GM12892 (cell line): ENCODE measurements around the gene AP1AR.

Source experiments
- POLR2A ChIP-seq: IDR thresholded peaks from 2 replicates; pipeline ENCODE4 v1.6.1; 2011; ENCODE audit warnings: low read depth, low read length, control low read depth
- POLR2AphosphoS5 ChIP-seq: IDR thresholded peaks from 2 replicates; pipeline ENCODE4 v1.6.1; 2011; ENCODE audit warnings: low read depth, low read length, control low read depth
- TAF1 ChIP-seq: IDR thresholded peaks from 2 replicates; pipeline ENCODE4 v1.6.1; 2011; ENCODE audit warnings: low read depth, mild to moderate bottlenecking, control low read depth, low read length, borderline replicate concordance

DNA sequence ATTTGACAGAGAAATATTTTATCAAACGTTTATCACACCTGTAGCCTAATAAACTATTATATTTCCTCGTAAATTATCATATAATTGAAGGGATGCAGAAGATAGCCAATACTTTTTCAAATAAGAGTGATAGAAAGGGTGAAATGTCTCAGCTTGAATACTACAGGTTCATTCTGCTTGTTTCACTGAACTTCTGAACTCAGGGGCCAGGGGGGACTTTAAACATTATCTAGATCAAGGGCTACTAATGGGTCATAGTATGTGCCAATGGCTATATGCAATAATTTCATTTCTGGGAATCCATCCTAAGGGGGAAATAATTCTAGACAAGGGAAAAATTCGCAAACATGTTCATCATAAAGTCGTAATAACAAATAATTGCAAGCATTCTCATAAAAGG lies 68.1 kb downstream of the AP1AR start:
- TF ChIP-seq POLR2A: no peak
- no peak for TF ChIP-seq POLR2AphosphoS5
- no peak for TF ChIP-seq TAF1
